Naive B cell (primary cell): ENCODE measurements around the gene CBX8. TPM values are rescaled to one million over a fixed set of nuclear protein-coding genes. Genes with fewer than 3 reads are reported as not detected.

Source experiments
- ATAC-seq, 2 donors: fragments of 150-1000 bp; cut with Tn5 transposase; 2 replicates each; pipeline ENCODE4 v1.10.0; 2021; ENCODE audit warnings: low read depth in 2 of 2, mild to moderate bottlenecking in 2 of 2, moderate library complexity in 2 of 2
- DNase-seq: peaks from one replicate; pipeline ENCODE4 v3.0.0; 2022
- H3K27ac Mint-ChIP-seq, 6 donors: one replicate each; pipeline ENCODE4 v1.8.0; 2020 to 2022; ENCODE audit warnings: mild to moderate bottlenecking in 6 of 6, mixed read lengths in 6 of 6, moderate library complexity in 5 of 6, inconsistent platforms in 2 of 6
- H3K27me3 Mint-ChIP-seq, 3 donors: one replicate each; pipeline ENCODE4 v1.8.0; 2021 to 2022; ENCODE audit warnings: mixed read lengths in 3 of 3, mild to moderate bottlenecking in 1 of 3
- H3K36me3 Mint-ChIP-seq, 2 donors: one replicate each; pipeline ENCODE4 v1.8.0; 2020 to 2022; ENCODE audit warnings: mixed read lengths in 2 of 2, inconsistent platforms in 1 of 2, mild to moderate bottlenecking in 1 of 2
- H3K4me1 Mint-ChIP-seq, 3 donors: one replicate each; pipeline ENCODE4 v1.8.0; 2020 to 2022; ENCODE audit warnings: mixed read lengths in 3 of 3, inconsistent platforms in 1 of 3, mild to moderate bottlenecking in 1 of 3, moderate library complexity in 1 of 3
- H3K4me3 Mint-ChIP-seq, 8 donors: one replicate each; pipeline ENCODE4 v1.8.0; 2020 to 2022; ENCODE audit warnings: mild to moderate bottlenecking in 8 of 8, mixed read lengths in 8 of 8, moderate library complexity in 8 of 8, inconsistent platforms in 2 of 8
- H3K9me3 Mint-ChIP-seq, 7 donors: one replicate each; pipeline ENCODE4 v1.8.0; 2020 to 2022; ENCODE audit warnings: mixed read lengths in 7 of 7, mild to moderate bottlenecking in 5 of 7, inconsistent platforms in 2 of 7, moderate library complexity in 1 of 7
- polyA plus RNA-seq, 6 donors: library from polyadenylated mRNA; unstranded; fragments of 300-500 nt; fragmentation: Illumina TruSeq; gene quantifications; one replicate each; pipeline ENCODE4 v1.2.3, GENCODE V29; 2021; ENCODE audit warnings: low read depth in 6 of 6

Gene CBX8
- polyA plus RNA-seq, 6 donors from 2014 or later, result 0.16 to 1.3 (median 0.58) TPM; not detected in 1

- peak overlapping the region in 5 of 6 donors; percentile 44 to 97 (median 88) for H3K27ac Mint-ChIP-seq
- peaks cover 0 to 5% of the 10 kb centered on the region in 2 donors for H3K36me3 Mint-ChIP-seq
- no peak for ATAC-seq
- H3K4me1 Mint-ChIP-seq, result peaks cover 13 to 29% (median 23%) of the 10 kb centered on the region in 3 donors
- H3K9me3 Mint-ChIP-seq, result peaks cover 0 to 5% (median 0%) of the 10 kb centered on the region in 7 donors
- peaks cover 40 to 62% (median 60%) of the 10 kb centered on the region in 3 donors for H3K27me3 Mint-ChIP-seq
- no peak for DNase-seq
- H3K4me3 Mint-ChIP-seq, result peak overlapping the region; percentile 54 to 86 (median 76)
Measured at GRCh38 chr17:79812353-79813258, 15.7 kb upstream of the CBX8 start.

GRCh38 chr17:79811868-79812352, 15.0 kb upstream of the CBX8 start:
- Mint-ChIP-seq H3K9me3 (peaks cover 0 to 5% (median 0%) of the 10 kb centered on the region in 7 donors), H3K27me3 (peaks cover 41 to 62% (median 60%) of the 10 kb centered on the region in 3 donors), H3K4me1 (peaks cover 13 to 29% (median 27%) of the 10 kb centered on the region in 3 donors), H3K27ac (peak overlapping the region in 5 of 6 donors; percentile 44 to 97 (median 88)), H3K36me3 (peaks cover 0 to 5% of the 10 kb centered on the region in 2 donors), H3K4me3 (peak overlapping the region; percentile 52 to 86 (median 70))
- no peak for DNase-seq
- no peak for ATAC-seq

- ATAC-seq (peak in 1 of 2 donors; percentile 18), DNase-seq (no peak)
- peaks cover 41 to 62% (median 60%) of the 10 kb centered on the region in 3 donors for H3K27me3 Mint-ChIP-seq
- peaks cover 0 to 5% of the 10 kb centered on the region in 2 donors for H3K36me3 Mint-ChIP-seq
- peaks cover 13 to 33% (median 29%) of the 10 kb centered on the region in 3 donors for H3K4me1 Mint-ChIP-seq
- H3K4me3 Mint-ChIP-seq, result peak overlapping the region; percentile 52 to 84 (median 71)
- H3K9me3 Mint-ChIP-seq, result peaks cover 0 to 5% (median 0%) of the 10 kb centered on the region in 7 donors
- peak overlapping the region in 4 of 6 donors; percentile 37 to 97 (median 78) for H3K27ac Mint-ChIP-seq
Measured at GRCh38 chr17:79811011-79811867, 14.4 kb upstream of the CBX8 start.

GRCh38 chr17:79810130-79811010, 13.5 kb upstream of the CBX8 start:
- DNase-seq (no peak), ATAC-seq (peak; percentile 67 to 79)
- Mint-ChIP-seq H3K36me3 (peaks cover 0 to 8% of the 10 kb centered on the region in 2 donors), H3K4me1 (peaks cover 17 to 38% (median 26%) of the 10 kb centered on the region in 3 donors), H3K27ac (peak overlapping the region in 3 of 6 donors; percentile 60 to 91 (median 74)), H3K9me3 (peaks cover 0 to 7% (median 2%) of the 10 kb centered on the region in 7 donors), H3K4me3 (peak overlapping the region; percentile 23 to 84 (median 66)), H3K27me3 (peaks cover 44 to 66% (median 63%) of the 10 kb centered on the region in 3 donors)

GRCh38 chr17:79809530-79810129, 12.8 kb upstream of the CBX8 start:
- peaks cover 52 to 72% (median 69%) of the 10 kb centered on the region in 3 donors for H3K27me3 Mint-ChIP-seq
- peak overlapping the region in 3 of 6 donors; percentile 44 to 86 (median 71) for H3K27ac Mint-ChIP-seq
- DNase-seq (no peak), ATAC-seq (no peak)
- H3K4me1 Mint-ChIP-seq, result peaks cover 22 to 44% (median 32%) of the 10 kb centered on the region in 3 donors
- H3K36me3 Mint-ChIP-seq, result peaks cover 2 to 15% of the 10 kb centered on the region in 2 donors
- peak overlapping the region in 2 of 8 donors; percentile 53 to 78 for H3K4me3 Mint-ChIP-seq
- H3K9me3 Mint-ChIP-seq, result peaks cover under 1 to 13% (median 3%) of the 10 kb centered on the region in 7 donors

GRCh38 chr17:79808763-79809529, 12.1 kb upstream of the CBX8 start:
- ATAC-seq (no peak), DNase-seq (no peak)
- peaks cover 57 to 71% (median 68%) of the 10 kb centered on the region in 3 donors for H3K27me3 Mint-ChIP-seq
- H3K9me3 Mint-ChIP-seq, result peaks cover 4 to 17% (median 7%) of the 10 kb centered on the region in 7 donors
- H3K27ac Mint-ChIP-seq, result peak overlapping the region in 5 of 6 donors; percentile 34 to 91 (median 71)
- peak overlapping the region in 5 of 8 donors; percentile 16 to 78 (median 49) for H3K4me3 Mint-ChIP-seq
- peaks cover 21 to 43% (median 31%) of the 10 kb centered on the region in 3 donors for H3K4me1 Mint-ChIP-seq
- H3K36me3 Mint-ChIP-seq, result peaks cover 6 to 15% of the 10 kb centered on the region in 2 donors

- peak overlapping the region in 2 of 6 donors; percentile 85 to 93 for H3K27ac Mint-ChIP-seq
- H3K4me1 Mint-ChIP-seq, result peaks cover 24 to 40% (median 28%) of the 10 kb centered on the region in 3 donors
- peaks cover 4 to 21% (median 7%) of the 10 kb centered on the region in 7 donors for H3K9me3 Mint-ChIP-seq
- H3K27me3 Mint-ChIP-seq, result peaks cover 54 to 66% (median 65%) of the 10 kb centered on the region in 3 donors
- peak overlapping the region in 4 of 8 donors; percentile 39 to 78 (median 69) for H3K4me3 Mint-ChIP-seq
- no peak for ATAC-seq
- H3K36me3 Mint-ChIP-seq, result peaks cover 6 to 15% of the 10 kb centered on the region in 2 donors
- DNase-seq, result no peak
Measured at GRCh38 chr17:79806863-79807720, 10.2 kb upstream of the CBX8 start.

GRCh38 chr17:79806446-79806760, 9.5 kb upstream of the CBX8 start:
- Mint-ChIP-seq H3K27ac (peak overlapping the region in 2 of 6 donors; percentile 65 to 80), H3K4me3 (peak overlapping the region in 3 of 8 donors; percentile 39 to 78 (median 63)), H3K27me3 (peaks cover 49 to 66% (median 65%) of the 10 kb centered on the region in 3 donors), H3K4me1 (peaks cover 21 to 34% (median 28%) of the 10 kb centered on the region in 3 donors), H3K9me3 (peaks cover 4 to 21% (median 7%) of the 10 kb centered on the region in 7 donors), H3K36me3 (peaks cover 6 to 15% of the 10 kb centered on the region in 2 donors)
- ATAC-seq, result no peak
- no peak for DNase-seq

- ATAC-seq (no peak), DNase-seq (no peak)
- Mint-ChIP-seq H3K27ac (peak overlapping the region in 5 of 6 donors; percentile 45 to 99 (median 94)), H3K4me1 (peaks cover 25 to 41% (median 29%) of the 10 kb centered on the region in 3 donors), H3K27me3 (peaks cover 51 to 73% (median 72%) of the 10 kb centered on the region in 3 donors), H3K4me3 (peak overlapping the region; percentile 69 to 85 (median 82)), H3K9me3 (peaks cover 4 to 25% (median 10%) of the 10 kb centered on the region in 7 donors), H3K36me3 (peaks cover 6 to 21% of the 10 kb centered on the region in 2 donors)
Measured at GRCh38 chr17:79804856-79805696, 8.2 kb upstream of the CBX8 start.
